ENCODE measurements around the gene NDUFB7.
"Not testable (repeated sequence)": the region's sequence is repeated elsewhere in the genome, so short reads cannot be mapped to it uniquely, and the experiment has no call there.

NDUFB7 gene

DNA sequence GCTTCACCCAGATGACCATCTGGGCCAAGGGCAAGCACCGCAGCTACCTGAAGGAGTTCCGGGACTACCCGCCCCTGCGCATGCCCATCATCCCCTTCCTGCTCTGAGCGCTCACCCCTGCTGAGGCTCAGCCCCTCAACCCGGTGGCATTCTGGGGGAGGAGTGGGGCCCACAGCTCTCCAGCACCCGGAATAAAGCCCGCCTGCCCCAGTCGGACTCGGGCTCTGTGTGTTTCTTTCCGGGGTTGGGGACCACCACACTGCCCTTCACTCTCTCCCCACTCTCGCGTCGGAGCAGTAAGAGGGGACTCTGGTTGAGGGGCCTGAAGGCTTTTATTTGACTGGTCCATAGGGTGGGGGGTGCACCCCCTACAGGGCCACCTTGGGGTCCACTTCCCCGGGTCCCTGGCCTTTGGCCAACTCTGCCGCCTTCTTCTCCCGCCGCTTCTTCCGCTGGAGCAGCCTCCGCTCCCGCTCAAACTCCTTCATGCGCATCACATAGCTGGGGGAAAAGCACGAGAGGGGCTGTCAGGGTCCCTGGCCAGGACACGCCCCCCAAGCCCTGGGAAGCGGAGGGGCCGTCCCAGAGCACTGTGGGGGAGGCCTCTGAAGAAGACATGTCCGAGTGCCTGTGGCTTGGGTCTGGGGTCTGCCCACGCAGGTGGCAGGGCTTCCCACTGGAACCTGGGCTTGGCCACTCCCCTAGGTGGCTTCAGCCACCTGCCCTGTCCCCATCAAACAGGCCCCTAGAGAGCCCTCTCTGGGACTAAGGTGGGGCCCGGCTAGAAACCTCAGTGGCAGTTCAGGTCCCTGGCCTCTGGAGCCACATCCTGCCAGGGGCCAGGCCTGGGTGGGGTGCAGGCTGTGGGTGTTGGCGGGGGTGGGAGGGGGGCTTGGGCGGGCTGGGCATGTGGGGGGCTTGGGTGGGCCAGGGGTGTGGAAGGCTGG lies 5.8 kb downstream of the NDUFB7 start:
- Mint-ChIP-seq H3K9me3 (no peaks in the 10 kb centered on the region), H3K4me1 (peaks cover 12% of the 10 kb centered on the region), H3K27me3 (ENCODE audit: low read depth) (no peaks in the 10 kb centered on the region), H3K27ac (no peak overlapping the region), H3K36me3 (ENCODE audit: low read depth) (peaks cover 17% of the 10 kb centered on the region), H3K4me3 (no peak overlapping the region)
- TF ChIP-seq, protein P1, sequence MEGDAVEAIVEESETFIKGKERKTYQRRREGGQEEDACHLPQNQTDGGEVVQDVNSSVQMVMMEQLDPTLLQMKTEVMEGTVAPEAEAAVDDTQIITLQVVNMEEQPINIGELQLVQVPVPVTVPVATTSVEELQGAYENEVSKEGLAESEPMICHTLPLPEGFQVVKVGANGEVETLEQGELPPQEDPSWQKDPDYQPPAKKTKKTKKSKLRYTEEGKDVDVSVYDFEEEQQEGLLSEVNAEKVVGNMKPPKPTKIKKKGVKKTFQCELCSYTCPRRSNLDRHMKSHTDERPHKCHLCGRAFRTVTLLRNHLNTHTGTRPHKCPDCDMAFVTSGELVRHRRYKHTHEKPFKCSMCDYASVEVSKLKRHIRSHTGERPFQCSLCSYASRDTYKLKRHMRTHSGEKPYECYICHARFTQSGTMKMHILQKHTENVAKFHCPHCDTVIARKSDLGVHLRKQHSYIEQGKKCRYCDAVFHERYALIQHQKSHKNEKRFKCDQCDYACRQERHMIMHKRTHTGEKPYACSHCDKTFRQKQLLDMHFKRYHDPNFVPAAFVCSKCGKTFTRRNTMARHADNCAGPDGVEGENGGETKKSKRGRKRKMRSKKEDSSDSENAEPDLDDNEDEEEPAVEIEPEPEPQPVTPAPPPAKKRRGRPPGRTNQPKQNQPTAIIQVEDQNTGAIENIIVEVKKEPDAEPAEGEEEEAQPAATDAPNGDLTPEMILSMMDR (IDR thresholded peaks at IDR 0.05; ENCODE audit: unreplicated experiment in 3 of 3), result no peak

DNA sequence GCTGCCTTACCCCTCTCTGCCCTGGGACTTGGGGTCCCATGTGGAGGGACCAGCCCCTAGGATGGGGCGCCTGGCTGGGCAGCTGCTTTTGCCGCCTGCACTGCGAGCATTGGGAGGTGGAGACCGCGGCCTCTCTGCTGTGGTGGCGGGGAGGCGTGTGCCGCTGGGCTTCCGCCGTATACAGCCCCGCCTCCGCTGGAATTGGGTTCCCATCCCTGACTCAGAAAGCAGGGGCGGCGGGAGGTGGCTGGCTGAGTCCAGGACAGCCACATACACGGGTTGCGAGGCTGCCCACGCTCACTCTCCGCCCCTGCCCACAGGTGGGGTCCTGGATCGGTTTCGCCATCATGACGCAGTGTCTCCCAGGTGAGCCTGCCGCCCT lies 6.6 kb downstream of the NDUFB7 start:
- no peak overlapping the region for H3K27ac Mint-ChIP-seq
- H3K9me3 Mint-ChIP-seq, result no peaks in the 10 kb centered on the region
- H3K4me3 Mint-ChIP-seq, result no peak overlapping the region
- peaks cover 17% of the 10 kb centered on the region for H3K36me3 Mint-ChIP-seq (ENCODE audit: low read depth)
- TF ChIP-seq, protein P1 (IDR thresholded peaks at IDR 0.05; ENCODE audit: unreplicated experiment in 3 of 3), result no peak
- no peaks in the 10 kb centered on the region for H3K27me3 Mint-ChIP-seq (ENCODE audit: low read depth)
- peaks cover 16% of the 10 kb centered on the region for H3K4me1 Mint-ChIP-seq

DNA sequence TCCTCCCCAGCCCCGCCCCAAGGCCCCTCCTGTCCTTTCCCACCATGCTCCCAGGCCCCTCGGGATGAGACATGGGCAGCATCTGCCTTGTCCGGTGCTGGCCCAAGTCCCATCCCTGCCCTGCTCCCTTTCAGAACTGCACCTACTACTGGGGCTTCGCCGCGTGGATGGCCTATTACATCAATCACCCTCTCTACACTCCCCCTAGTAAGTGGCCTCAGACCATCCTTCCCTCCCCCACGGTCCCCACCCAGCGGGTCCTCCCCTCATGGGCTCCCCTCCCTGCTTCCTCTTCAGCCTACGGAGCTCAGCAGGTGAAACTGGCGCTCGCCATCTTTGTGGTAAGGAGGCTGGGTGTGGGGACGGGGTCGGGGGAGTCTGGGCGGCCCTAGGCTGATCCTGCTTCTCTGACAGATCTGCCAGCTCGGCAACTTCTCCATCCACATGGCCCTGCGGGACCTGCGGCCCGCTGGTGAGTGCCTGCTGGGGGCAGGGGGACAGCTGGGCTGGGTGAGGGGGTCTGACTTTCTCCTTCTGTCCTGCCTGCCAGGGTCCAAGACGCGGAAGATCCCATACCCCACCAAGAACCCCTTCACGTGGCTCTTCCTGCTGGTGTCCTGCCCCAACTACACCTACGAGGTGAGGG lies 7.1 kb downstream of the NDUFB7 start:
- peaks cover 17% of the 10 kb centered on the region for H3K36me3 Mint-ChIP-seq (ENCODE audit: low read depth)
- not testable (repeated sequence) for H3K27ac Mint-ChIP-seq

DNA sequence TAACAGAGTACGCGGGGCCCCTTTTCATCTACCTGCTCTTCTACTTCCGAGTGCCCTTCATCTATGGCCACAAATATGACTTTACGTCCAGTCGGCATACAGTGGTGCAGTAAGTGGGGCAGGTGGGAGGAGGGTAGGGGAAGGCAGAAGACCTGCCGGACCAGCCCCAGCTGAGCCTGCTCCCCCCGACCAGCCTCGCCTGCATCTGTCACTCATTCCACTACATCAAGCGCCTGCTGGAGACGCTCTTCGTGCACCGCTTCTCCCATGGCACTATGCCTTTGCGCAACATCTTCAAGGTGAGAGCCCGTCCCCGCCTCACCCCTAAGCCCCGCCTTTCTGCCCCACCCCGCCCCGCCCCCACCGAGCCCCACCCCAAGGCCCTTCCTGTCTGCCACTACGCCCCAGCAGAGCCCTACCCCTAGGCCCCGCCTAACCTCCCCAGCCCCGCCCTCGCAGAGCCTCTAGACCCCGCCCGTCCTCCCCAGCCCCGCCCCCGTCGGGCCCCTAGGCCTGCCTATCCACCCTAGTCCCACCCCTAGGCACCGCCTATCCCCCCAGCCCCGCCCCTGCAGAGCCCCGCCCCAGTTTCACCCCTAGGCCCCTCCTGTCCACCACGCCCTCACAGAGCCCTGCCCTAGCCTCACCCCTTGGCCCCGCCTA lies 7.7 kb downstream of the NDUFB7 start:
- TF ChIP-seq, protein P1 (IDR thresholded peaks at IDR 0.05; ENCODE audit: unreplicated experiment in 3 of 3), result no peak

More for the DNA sequence above, 7.1 kb downstream of the NDUFB7 start:
- H3K4me1 Mint-ChIP-seq, result peaks cover 18% of the 10 kb centered on the region
- H3K4me3 Mint-ChIP-seq; H3K9me3 Mint-ChIP-seq; H3K27me3 Mint-ChIP-seq (ENCODE audit: low read depth): not testable (repeated sequence)

DNA sequence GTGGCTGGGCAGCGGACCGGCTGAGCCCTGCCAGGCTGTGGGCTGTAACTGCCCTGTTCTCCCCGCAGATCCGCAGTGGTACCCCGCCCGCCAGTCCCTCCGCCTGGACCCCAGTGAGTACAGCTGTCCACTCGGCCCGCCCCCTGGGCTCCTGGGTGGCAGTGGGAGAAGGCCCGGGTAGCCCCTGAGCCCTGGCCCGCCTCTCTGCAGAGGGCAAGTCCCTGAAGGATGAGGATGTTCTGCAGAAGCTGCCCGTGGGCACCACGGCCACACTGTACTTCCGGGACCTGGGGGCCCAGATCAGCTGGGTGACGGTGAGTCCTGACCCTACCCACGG lies 8.3 kb downstream of the NDUFB7 start:
- Mint-ChIP-seq H3K4me3 (no peak overlapping the region), H3K9me3 (no peaks in the 10 kb centered on the region), H3K36me3 (ENCODE audit: low read depth) (peaks cover 10% of the 10 kb centered on the region), H3K27ac (no peak overlapping the region), H3K27me3 (ENCODE audit: low read depth) (no peaks in the 10 kb centered on the region), H3K4me1 (peaks cover 22% of the 10 kb centered on the region)
- TF ChIP-seq, protein P1 (IDR thresholded peaks at IDR 0.05; ENCODE audit: unreplicated experiment in 3 of 3), result no peak

More for the DNA sequence above, 7.7 kb downstream of the NDUFB7 start:
- Mint-ChIP-seq H3K4me1 (peaks cover 21% of the 10 kb centered on the region), H3K36me3 (ENCODE audit: low read depth) (peaks cover 11% of the 10 kb centered on the region), H3K27me3 (ENCODE audit: low read depth) (no peaks in the 10 kb centered on the region), H3K9me3 (no peaks in the 10 kb centered on the region), H3K27ac (no peak overlapping the region), H3K4me3 (no peak overlapping the region)

All from nephron (organoid).